Stimulated activated CD4-positive, alpha-beta T cell treated with anti-CD3 and anti-CD28 coated beads, Interleukin-15, amount 100 ng/mL, for 48 hours (primary cell): ENCODE measurements around the gene HSPB1.
"Not testable (repeated sequence)": the region's sequence is repeated elsewhere in the genome, so short reads cannot be mapped to it uniquely, and the experiment has no call there.

Experiments
- DNase-seq, 2 donors: peaks; one replicate each; pipeline ENCODE4 v3.0.0-alpha.2; 2020; ENCODE audit warnings: low read depth in 2 of 2

The HSPB1 gene

DNA sequence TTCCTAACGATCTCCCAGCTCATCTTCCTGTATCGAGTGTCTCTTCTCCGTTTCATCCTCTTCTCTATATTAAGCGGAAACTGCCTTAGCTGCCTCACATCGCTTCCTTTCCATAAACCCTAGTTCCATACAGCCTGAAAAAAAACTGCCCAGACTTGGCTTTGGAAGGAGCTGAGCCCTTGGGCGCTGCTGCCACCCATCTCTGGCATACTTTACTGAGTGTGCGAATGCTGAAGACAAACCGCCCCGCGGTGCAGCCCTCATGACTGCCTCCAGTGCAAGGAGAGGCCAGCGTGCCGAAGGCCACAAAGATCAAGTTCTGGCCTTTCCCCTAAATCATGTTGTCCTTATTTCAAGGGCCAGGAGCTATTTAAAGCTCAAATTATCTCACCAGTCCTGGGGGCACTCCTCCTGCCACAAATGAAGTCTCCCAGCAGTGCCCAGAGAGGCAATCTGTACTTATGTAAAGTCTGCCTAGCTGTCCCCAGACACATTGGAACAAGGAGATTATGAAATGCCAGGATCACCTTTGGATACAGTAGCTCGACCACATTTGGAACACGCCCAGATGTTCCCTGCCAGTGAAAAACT lies 31.1 kb downstream of the HSPB1 start:
- DNase-seq = no peak

DNA sequence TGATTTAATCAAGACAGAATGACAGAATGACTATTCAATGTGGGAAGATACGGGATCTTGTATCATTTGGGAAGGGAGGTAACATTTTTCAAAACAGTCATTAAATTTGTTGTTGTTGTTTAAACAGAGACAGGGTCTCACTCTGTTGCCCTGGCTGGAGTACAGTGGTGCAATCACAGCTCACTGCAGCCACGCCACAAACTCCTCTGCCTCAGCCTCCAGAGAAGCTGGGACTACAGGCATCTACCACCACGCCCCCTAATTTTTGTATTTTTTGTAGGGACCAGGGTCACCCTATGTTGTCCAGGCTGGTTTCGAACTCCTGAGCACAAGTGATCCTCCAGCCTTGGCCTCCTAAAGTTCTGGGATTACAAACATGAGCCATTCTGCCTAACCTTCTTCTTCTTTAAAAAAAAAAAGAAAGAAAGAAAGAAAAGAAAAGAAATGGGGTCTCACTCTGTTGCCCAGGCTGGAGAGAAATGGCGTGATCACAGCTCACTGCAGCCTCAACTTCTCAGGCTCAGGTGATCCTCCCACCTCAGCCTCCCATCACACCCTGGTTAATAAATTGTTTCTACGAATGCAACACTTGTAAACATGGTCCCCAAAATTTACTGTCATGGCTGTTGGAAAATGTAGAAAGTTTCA lies 32.0 kb downstream of the HSPB1 start:
- no peak for DNase-seq

DNA sequence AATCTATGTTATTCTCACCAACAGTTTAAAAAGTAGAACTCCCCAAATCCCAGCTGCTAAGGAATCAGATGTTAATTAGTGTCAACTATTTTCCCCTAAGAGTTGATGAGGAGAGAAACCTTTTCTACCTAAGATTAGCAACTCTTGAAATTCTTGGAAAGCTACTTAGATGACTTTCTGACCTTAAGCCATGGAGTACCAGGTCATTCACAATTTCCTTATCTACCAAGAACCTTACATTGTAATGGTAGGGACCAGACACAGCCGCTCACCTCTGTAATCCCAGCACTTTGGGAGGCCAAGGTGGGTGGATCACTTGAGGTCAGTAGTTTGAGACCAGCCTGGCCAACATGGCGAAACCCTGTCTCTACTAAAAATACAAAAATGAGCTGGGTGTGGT lies 32.9 kb downstream of the HSPB1 start:
- DNase-seq = not testable (repeated sequence)

DNA sequence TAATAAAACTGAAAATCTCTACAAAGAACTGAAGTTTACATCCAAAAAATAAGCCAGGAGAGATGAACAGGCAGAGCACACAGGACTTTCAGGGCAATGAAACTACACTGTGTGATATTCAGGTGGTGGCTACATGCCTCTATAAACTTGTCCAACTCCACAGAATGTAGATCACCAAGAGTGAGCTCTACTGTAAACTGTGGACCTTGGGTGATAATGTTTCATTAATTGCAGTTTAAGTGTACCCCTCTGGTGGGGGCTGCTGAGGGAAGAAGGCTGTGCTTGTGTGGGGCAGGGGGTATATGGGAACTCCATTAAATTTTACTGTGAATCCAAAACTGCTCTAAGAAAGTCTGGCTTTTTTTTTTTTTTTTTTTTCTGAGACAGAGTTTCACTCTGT lies 33.6 kb downstream of the HSPB1 start:
- DNase-seq = no peak

DNA sequence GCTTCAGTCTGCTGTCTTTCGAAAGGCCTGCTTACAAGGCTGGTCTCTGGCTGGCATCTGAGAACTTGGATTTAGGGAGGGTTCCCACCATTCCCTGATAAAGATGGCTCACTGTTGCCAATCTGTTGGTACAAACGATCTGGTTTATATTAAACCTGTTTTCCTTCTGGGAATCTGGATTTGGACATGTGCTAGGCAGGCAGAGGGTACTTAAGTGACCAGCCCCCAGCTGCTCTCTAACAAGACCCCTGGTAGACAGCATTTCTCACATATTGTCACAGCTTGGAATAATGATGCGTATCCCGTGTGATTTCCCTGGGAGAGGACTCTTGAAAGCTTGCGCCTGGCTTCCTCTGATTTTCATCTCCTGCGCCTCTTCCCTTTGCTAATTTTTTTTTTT lies 34.7 kb downstream of the HSPB1 start:
- DNase-seq = no peak

DNA sequence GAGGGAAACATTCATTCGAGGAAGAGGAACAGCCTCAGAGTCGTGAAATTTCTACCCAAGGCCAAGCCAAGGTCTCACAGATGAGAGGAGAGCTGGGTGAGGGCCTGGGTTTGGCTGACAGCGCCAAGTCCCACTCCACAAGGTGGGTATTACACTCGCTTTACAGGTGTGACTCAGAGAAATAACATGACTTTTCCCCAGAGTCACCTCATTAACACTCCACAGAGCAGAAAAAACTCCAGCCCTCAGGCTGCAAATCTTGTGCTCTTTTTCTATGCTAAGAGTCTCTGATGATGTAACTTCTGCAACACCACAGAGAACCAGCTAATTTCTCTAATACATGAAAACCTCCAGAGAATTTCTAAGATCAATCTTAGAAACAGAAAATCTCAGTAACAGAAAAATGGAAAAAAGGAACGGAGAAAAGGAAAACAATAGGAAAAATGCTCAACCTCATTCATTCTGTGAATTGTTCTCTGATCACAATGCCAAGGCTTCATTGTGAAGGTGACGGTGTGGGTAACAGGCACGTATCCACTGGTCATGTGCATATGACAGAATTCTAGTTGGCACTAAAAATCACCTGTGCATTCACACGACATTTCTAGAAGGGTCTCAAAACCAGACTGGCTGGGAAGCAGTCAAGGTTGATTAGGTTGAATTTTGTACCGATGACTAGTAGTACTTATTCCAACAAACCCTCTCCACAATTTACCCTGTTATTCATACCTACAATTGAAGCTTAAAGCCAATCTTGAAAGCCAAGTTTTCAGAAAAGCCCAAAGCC lies 36.0 kb downstream of the HSPB1 start:
- no peak for DNase-seq

DNA sequence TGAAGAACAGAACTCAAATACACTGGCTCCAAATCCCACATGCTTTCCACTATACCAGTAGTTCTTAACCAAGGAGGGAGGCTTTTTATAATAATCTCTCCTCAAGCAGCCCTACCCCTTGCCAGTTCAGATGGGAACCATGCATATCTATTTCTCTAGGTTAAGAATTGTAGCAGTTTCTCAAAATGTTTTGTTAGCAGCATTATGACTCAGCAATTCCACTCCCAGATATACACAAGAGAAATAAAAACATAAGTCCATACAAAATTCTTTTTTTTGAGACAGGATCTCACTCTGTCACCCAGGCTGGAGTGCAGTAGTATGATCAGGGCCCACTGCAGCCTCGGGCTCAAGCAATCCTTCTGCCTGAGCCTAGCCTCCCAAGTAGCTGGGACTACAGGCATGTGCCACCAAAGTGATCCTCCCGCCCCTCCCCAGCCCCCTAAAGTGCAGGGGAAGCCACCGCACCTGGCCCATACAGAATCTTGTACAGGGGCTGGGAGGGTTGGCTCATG lies 38.2 kb downstream of the HSPB1 start:
- no peak for DNase-seq

DNA sequence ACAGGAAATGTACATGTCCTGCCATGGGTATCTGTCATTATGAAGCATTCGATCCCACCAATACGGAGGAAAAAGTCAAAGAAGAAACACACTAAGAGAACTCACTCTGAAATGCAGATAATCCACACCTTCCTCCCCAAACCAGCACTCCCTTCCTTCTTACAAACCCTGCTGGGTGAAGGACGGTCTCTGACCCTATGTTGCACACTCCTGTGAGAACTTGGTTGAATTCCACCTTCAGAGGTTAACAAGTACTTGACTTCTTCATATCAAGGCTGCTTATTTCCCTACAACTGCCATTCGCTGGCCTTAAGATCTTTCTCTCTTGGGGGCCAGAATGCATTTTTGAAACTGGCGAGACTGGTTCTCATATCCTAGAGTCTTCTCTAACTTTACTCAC lies 39.7 kb downstream of the HSPB1 start:
- no peak for DNase-seq

DNA sequence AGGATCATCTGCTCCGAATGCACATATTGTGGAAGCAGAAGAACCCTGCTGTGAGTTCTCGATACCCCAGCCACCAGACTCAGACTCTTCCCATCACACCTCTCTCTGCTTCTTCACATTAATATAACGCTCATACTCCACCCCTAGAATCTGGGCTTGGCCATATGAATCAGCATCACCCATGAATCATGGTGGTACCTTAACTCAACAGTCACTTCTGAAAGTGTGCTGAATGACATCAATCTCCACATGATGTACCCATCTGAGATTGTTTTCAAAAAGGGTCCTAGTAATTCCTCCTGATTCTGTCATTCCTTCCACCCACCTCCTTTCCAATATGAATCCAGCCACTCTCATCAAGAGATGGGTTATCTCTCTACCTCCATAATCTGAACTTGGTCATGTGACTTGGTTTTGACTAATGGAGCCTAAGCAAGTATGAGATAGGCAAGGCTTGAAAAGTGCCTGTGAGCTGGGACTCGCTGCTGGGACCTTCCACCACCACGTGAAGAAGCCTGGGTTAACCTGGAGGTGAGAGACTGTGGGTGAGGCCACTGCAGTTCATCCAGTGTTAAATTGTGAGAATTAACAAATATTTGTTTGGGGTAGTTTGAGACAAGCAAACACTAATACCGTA lies 40.9 kb downstream of the HSPB1 start:
- DNase-seq = no peak

DNA sequence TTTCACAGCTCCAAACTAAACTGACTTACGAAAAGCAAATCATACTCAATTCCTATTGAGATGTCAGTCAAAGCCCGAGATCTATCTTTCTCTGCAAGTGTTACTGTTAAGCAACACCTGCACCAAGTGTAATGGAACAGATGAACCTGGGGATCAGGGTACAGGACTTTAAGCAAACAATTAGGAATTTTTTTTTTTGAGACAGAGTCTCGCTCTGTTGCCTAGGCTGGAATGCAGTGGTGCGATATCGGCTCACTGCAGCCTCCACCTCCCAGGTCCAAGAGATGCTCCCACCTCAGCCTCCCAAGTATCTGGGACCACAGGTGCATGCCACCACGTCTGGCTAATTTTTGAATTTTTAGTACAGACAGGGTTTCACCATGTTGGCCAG lies 41.5 kb downstream of the HSPB1 start:
- DNase-seq = no peak

DNA sequence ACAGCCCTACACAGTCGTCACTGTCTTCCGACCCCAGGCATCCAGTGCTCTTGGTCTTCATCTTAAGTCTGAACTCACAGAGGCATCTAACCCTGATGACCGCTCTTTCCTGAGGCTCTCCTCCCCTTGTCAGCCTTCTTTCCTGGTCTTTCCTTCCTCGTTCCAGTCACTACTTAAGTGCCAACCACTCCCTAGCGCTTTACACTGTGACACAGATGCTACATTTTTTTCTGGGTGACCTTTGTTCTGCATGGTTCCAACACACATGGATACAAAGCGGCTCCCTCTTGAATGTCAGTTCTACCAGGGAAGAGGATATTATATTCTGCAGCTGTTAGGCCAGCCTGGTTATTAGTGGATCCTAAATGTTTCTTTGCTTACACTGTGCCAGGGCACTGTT lies 43.6 kb downstream of the HSPB1 start:
- no peak for DNase-seq

DNA sequence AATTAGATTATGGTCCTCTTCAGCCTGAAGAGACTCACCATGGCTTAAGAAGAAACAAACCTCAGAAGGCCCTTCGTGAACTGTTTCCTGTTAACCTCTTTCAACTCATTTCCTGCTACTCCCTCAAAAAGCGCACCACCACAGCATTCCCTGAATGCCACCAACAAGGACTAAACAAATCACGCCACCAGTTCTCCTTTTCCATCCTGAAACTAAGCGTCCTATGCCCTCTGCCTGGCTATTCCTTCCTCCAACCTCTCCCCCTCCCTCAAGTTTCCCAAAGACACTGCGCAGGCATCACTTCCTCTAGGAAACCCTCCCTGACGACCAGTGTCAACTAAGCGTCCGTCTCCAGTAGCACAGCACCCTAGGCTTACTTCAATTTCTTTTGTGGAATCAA lies 44.3 kb downstream of the HSPB1 start:
- DNase-seq = no peak

DNA sequence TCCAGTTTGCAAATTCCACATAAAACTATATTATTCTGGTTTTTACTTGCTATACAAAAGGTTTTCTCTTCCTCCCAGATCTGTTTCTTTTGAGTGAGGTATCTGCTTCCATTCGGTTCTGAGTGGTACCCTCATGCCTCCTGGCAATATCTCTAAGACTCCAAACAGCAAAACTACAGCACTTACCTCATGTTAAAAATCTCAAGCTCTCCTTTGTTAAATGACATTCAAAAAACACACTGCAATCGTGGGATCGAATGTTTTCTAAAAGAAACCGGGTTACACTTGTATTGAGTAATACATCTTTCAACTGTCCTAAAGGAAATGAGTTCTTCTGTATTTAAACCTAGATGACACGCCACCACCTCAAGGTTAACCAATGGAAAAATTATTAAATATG lies 45.2 kb downstream of the HSPB1 start:
- no peak for DNase-seq

DNA sequence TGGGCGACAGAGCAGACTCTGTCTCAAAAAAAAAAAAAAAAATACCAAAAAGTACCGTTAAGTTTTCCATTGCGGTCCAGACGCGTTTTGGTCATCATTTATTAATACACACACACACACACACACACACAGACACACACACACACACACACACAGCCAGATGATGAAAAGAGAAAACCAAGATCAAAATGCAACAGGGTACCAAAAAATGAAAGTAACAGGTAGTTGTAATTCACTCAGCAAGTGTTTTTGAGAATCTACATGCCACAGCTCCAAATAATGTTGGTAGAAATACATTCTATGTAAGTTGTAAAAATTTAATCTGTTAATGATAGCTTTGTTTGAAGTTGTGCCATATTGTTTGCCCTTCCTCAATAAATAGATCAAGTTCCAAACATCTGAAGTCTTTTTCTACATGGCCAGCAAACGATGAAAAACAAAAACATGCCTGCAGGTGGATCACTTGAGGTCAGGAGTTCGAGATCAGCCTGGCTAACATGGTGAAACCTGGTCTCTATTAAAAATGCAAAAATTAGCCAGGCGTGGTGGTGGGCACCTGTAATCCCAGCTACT lies 46.9 kb downstream of the HSPB1 start:
- DNase-seq = no peak

DNA sequence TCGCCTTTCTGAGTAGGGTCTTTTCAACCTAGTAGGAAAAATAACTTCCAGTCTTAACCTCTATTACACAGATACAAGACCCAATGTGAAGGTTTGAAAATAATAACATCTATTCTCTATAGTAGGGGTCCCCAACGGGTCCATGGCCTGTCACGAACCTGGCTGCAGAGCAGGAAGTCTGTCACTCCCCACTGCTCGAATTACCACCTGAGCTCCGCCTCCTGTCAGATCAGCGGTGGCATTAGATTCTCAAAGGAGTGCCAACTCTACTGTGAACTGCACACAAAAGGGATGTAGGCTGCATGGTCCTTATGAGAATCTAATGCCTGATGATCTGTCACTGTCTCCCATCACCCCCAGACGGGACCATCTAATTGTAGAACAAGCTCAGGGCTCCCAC lies 48.9 kb downstream of the HSPB1 start:
- DNase-seq = no peak

DNA sequence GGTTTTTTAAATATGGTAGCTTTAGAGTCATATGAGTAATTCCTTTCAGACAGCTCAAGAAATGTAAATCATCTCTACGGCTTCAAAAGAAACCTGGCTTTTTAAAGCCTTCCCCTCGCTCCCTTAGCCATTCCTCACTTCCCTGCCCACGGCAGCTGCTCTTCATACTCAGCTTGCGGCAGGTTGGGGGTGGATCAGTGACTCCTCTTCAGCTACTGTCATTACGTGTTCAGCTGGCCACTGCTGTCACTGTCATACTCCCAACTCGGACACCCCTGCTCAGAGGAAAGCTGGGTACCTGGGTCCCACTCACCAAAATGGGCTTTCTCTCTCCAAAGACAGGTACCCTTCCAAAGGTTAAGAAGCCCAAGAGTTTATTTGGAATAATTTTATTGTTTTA lies 49.7 kb downstream of the HSPB1 start:
- DNase-seq = no peak

DNA sequence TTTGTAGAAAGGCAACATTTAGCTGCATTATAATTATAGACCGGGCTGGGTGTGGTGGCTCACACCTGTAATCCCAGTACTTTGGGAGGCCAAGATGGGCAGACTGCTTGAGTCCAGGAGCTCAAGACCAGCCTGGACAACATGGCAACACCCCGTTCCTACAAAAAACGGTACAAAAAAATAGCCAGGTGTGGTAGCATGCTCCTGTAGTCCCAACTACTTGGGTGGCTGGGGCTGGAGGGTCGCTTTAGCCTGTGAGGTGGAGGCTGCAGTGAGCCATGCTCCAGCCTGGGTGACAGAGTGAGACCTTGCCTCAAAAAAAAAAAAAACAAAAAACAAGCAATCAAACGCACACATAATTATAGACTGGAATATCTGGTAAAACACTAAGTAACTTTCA lies 51.3 kb downstream of the HSPB1 start:
- DNase-seq = no peak
